H1 (cell line): ENCODE measurements around the gene ADRB1.

Source experiments
- ASH2L ChIP-seq: fragments of 200-600, 300-600 bp; sonication (generic); IDR thresholded peaks from one replicate; pipeline ENCODE4 v1.7.1; 2017; ENCODE audit warnings: low read length
- BCL11A ChIP-seq, 2 experiments: IDR thresholded peaks; one replicate each; pipeline ENCODE4 v1.6.1; 2011; ENCODE audit warnings: low read depth in 2 of 2, low read length in 2 of 2, mild to moderate bottlenecking in 2 of 2
- CBX8 ChIP-seq: fragments of 300-800, 300-1000 bp; sonication (generic); IDR thresholded peaks from 2 replicates; pipeline ENCODE4 v1.7.1; 2016; ENCODE audit warnings: low read depth, low read length, borderline replicate concordance
- CREB1 ChIP-seq: IDR thresholded peaks from 2 replicates; pipeline ENCODE4 v1.6.1; 2012; ENCODE audit warnings: inconsistent platforms
- EP300 ChIP-seq, 2 experiments: IDR thresholded peaks; 1 replicate in 1 of 2; 2 replicates in 1 of 2; pipeline ENCODE4 v1.6.1; 2011 to 2012; ENCODE audit warnings: low read depth in 2 of 2, low read length in 2 of 2, mild to moderate bottlenecking in 2 of 2, borderline replicate concordance in 1 of 2, inconsistent platforms in 1 of 2, moderate library complexity in 1 of 2
- EZH2 ChIP-seq: fragments of 200-600 bp; sonication (generic); IDR thresholded peaks from 2 replicates; pipeline ENCODE4 v1.7.1; 2012; ENCODE audit warnings: low read depth, mild to moderate bottlenecking, moderate library complexity, low read length, inconsistent platforms; ENCODE audit not compliant: severe bottlenecking
- GABPA ChIP-seq: IDR thresholded peaks from 2 replicates; pipeline ENCODE4 v1.6.1; 2011; ENCODE audit warnings: mild to moderate bottlenecking, low read length, moderate library complexity, borderline replicate concordance; ENCODE audit not compliant: insufficient read depth
- MAFK ChIP-seq: IDR thresholded peaks from 2 replicates; pipeline ENCODE4 v1.6.1; 2012; ENCODE audit warnings: low read depth, mild to moderate bottlenecking, improper control_type of control experiment, low read length
- POLR2A ChIP-seq, 2 experiments: IDR thresholded peaks; 1 replicate in 1 of 2; 2 replicates in 1 of 2; pipeline ENCODE4 v1.6.1; 2011; ENCODE audit warnings: low read depth in 2 of 2, low read length in 2 of 2, mild to moderate bottlenecking in 2 of 2; ENCODE audit errors: control extremely low read depth in 1 of 2
- POLR2AphosphoS5 ChIP-seq: IDR thresholded peaks from 2 replicates; pipeline ENCODE4 v1.6.1; 2011; ENCODE audit warnings: low read depth, low read length
- RAD21 ChIP-seq, 2 experiments: IDR thresholded peaks in 1 of 2; conservative IDR thresholded peaks in 1 of 2; 2 replicates each; pipeline ENCODE4 v1.6.1; 2011; ENCODE audit warnings: low read depth in 2 of 2, low read length in 2 of 2, improper control_type of control experiment in 1 of 2, inconsistent platforms in 1 of 2, mild to moderate bottlenecking in 1 of 2, moderate library complexity in 1 of 2
- TEAD4 ChIP-seq: IDR thresholded peaks from 2 replicates; pipeline ENCODE4 v1.6.1; 2012; ENCODE audit warnings: low read depth, low read length, inconsistent platforms, mixed read lengths
- TF ChIP-seq, protein P1 (sequence below): IDR thresholded peaks from 2 replicates; pipeline ENCODE4 v1.6.1; 2012; ENCODE audit warnings: inconsistent platforms
- TF ChIP-seq, protein P2 (sequence below), 3 experiments: IDR thresholded peaks; 1 replicate in 2 of 3; 2 replicates in 1 of 3; pipeline versions ENCODE4 v1.5.1 to v1.6.1; 2011; ENCODE audit warnings: low read length in 3 of 3, mild to moderate bottlenecking in 3 of 3, inconsistent platforms in 2 of 3, low read depth in 1 of 3, moderate library complexity in 1 of 3; ENCODE audit not compliant: insufficient read depth in 1 of 3; ENCODE audit errors: control extremely low read depth in 1 of 3

- TF ChIP-seq, protein P1, sequence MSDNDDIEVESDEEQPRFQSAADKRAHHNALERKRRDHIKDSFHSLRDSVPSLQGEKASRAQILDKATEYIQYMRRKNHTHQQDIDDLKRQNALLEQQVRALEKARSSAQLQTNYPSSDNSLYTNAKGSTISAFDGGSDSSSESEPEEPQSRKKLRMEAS, result no peak
- TF ChIP-seq CBX8, result no peak
- TF ChIP-seq, protein P2, sequence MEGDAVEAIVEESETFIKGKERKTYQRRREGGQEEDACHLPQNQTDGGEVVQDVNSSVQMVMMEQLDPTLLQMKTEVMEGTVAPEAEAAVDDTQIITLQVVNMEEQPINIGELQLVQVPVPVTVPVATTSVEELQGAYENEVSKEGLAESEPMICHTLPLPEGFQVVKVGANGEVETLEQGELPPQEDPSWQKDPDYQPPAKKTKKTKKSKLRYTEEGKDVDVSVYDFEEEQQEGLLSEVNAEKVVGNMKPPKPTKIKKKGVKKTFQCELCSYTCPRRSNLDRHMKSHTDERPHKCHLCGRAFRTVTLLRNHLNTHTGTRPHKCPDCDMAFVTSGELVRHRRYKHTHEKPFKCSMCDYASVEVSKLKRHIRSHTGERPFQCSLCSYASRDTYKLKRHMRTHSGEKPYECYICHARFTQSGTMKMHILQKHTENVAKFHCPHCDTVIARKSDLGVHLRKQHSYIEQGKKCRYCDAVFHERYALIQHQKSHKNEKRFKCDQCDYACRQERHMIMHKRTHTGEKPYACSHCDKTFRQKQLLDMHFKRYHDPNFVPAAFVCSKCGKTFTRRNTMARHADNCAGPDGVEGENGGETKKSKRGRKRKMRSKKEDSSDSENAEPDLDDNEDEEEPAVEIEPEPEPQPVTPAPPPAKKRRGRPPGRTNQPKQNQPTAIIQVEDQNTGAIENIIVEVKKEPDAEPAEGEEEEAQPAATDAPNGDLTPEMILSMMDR (IDR thresholded peaks at IDR 0.05; ENCODE audit: control extremely low read depth in 1 of 3, insufficient read depth in 1 of 3, low read depth in 1 of 3, low read length in 3 of 3), result no peak
- TF ChIP-seq CREB1, result no peak
- TF ChIP-seq EZH2, result no peak
- no peak for TF ChIP-seq TEAD4
- no peak for TF ChIP-seq POLR2A (IDR thresholded peaks at IDR 0.05; ENCODE audit: control extremely low read depth in 1 of 2, low read depth in 2 of 2, low read length in 2 of 2)
- no peak for TF ChIP-seq MAFK
- no peak for TF ChIP-seq GABPA
- TF ChIP-seq POLR2AphosphoS5, result no peak
- TF ChIP-seq BCL11A (IDR thresholded peaks at IDR 0.05; ENCODE audit: low read depth in 2 of 2, low read length in 2 of 2), result no peak
- no peak for TF ChIP-seq RAD21 (IDR thresholded peaks at IDR 0.05 in 1 of 2, conservative IDR thresholded peaks at IDR 0.05 in 1 of 2; ENCODE audit: low read depth in 2 of 2, low read length in 2 of 2)
- no peak for TF ChIP-seq EP300 (IDR thresholded peaks at IDR 0.05; ENCODE audit: borderline replicate concordance in 1 of 2, low read depth in 2 of 2, low read length in 2 of 2)
- TF ChIP-seq ASH2L, result no peak
These were observed 39.4 kb downstream of the ADRB1 start for GRCh38 chr10:114083040-114083439.
